ENCODE measurements around the gene SH3D19.

SH3D19 gene

GRCh38 chr4:151358266-151358665 is 32.9 kb upstream of the SH3D19 start:
- H3K27me3 ChIP-seq (ENCODE audit: insufficient read depth, low read length, poor library complexity, severe bottlenecking): no peaks in the 10 kb centered on the region
- H3K79me2 ChIP-seq (ENCODE audit: insufficient read depth, low read length): no peaks in the 10 kb centered on the region
- H3K4me3 ChIP-seq (ENCODE audit: low read length, poor library complexity, severe bottlenecking): no peak overlapping the region
- no peak overlapping the region for H2AFZ ChIP-seq (ENCODE audit: low read length)
- H3K4me1 ChIP-seq (ENCODE audit: insufficient read depth, low read length, poor library complexity, severe bottlenecking): no peaks in the 10 kb centered on the region
- H3K9me3 ChIP-seq (ENCODE audit: insufficient read depth, low read depth, low read length): no peaks in the 10 kb centered on the region
- H3K9me2 ChIP-seq (replicated peaks; ENCODE audit: low read depth, low read length): no peaks in the 10 kb centered on the region
- H3K36me3 ChIP-seq (ENCODE audit: insufficient read depth, low read length): no peaks in the 10 kb centered on the region
- no peaks in the 10 kb centered on the region for H4K20me1 ChIP-seq (ENCODE audit: insufficient read depth, low read length, poor library complexity, severe bottlenecking)
- no peak overlapping the region for H3K4me2 ChIP-seq (ENCODE audit: low read depth, low read length, poor library complexity, severe bottlenecking)
- no peak for TF ChIP-seq CTCF (conservative IDR thresholded peaks at IDR 0.05; ENCODE audit: low read length)
- TF ChIP-seq EZH2phosphoT487 (IDR thresholded peaks at IDR 0.05; ENCODE audit: borderline replicate concordance): no peak
- H3K9ac ChIP-seq (ENCODE audit: low read depth, low read length, poor library complexity, severe bottlenecking): no peak overlapping the region
- H3F3A ChIP-seq (ENCODE audit: low read depth): no peaks in the 10 kb centered on the region

DNA sequence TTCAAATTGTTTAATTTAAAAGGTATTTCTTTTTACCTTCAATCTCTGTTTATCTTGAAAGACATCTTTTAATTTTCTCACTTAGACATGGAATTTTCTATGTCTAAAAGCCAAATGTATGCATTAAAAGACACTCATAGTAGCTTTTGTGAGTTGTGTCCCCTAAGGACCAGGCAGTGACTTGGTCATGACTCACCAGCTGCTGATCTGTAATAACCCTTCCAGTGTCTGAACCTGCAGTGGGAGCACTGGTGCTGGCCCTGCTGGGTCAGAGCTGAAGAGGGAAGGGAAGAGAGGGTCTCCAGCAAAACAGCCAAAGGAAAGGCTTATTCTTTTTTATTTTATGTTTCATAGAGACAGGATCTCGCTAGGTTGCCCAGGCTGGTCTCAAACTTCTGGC is 31.1 kb upstream of the SH3D19 start:
- TF ChIP-seq CTCF (conservative IDR thresholded peaks at IDR 0.05; ENCODE audit: low read length) (no peak), EZH2phosphoT487 (IDR thresholded peaks at IDR 0.05; ENCODE audit: borderline replicate concordance) (no peak)
- no peaks in the 10 kb centered on the region for H3K9me3 ChIP-seq (ENCODE audit: insufficient read depth, low read depth, low read length)
- no peak overlapping the region for H3K4me3 ChIP-seq (ENCODE audit: low read length, poor library complexity, severe bottlenecking)
- no peaks in the 10 kb centered on the region for H3K9me2 ChIP-seq (replicated peaks; ENCODE audit: low read depth, low read length)
- H3K9ac ChIP-seq (ENCODE audit: low read depth, low read length, poor library complexity, severe bottlenecking): no peak overlapping the region
- no peaks in the 10 kb centered on the region for H3K79me2 ChIP-seq (ENCODE audit: insufficient read depth, low read length)
- no peaks in the 10 kb centered on the region for H3K36me3 ChIP-seq (ENCODE audit: insufficient read depth, low read length)
- H3F3A ChIP-seq (ENCODE audit: low read depth): no peaks in the 10 kb centered on the region
- H4K20me1 ChIP-seq (ENCODE audit: insufficient read depth, low read length, poor library complexity, severe bottlenecking): no peaks in the 10 kb centered on the region
- no peak overlapping the region for H2AFZ ChIP-seq (ENCODE audit: low read length)
- H3K4me2 ChIP-seq (ENCODE audit: low read depth, low read length, poor library complexity, severe bottlenecking): no peak overlapping the region
- no peaks in the 10 kb centered on the region for H3K27me3 ChIP-seq (ENCODE audit: insufficient read depth, low read length, poor library complexity, severe bottlenecking)
- H3K4me1 ChIP-seq (ENCODE audit: insufficient read depth, low read length, poor library complexity, severe bottlenecking): no peaks in the 10 kb centered on the region

DNA sequence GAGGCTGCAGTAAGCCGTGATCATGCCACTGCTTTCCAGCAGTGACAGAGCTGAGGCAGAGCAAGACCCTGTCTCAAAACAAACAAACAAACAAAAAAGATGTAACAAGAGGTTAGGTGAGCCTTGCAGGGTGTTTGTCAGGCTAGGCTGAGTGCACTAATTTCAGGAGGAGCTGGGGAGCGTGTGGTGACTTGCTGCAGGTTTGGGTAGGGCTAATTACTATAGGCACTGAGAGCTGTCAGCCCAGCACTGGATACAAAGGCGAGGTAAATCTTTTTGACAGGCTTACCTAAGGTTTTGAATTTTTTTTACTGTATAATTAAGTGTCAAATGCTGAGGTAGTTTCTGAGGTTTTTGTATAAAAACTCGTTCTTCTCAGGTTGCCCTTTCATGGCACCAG is 29.8 kb upstream of the SH3D19 start:
- no peaks in the 10 kb centered on the region for H4K20me1 ChIP-seq (ENCODE audit: insufficient read depth, low read length, poor library complexity, severe bottlenecking)
- no peaks in the 10 kb centered on the region for H3K9me3 ChIP-seq (ENCODE audit: insufficient read depth, low read depth, low read length)
- no peaks in the 10 kb centered on the region for H3K4me1 ChIP-seq (ENCODE audit: insufficient read depth, low read length, poor library complexity, severe bottlenecking)
- H2AFZ ChIP-seq (ENCODE audit: low read length): no peak overlapping the region
- no peaks in the 10 kb centered on the region for H3K36me3 ChIP-seq (ENCODE audit: insufficient read depth, low read length)
- no peak overlapping the region for H3K9ac ChIP-seq (ENCODE audit: low read depth, low read length, poor library complexity, severe bottlenecking)
- no peak overlapping the region for H3K4me2 ChIP-seq (ENCODE audit: low read depth, low read length, poor library complexity, severe bottlenecking)
- H3F3A ChIP-seq (ENCODE audit: low read depth): no peaks in the 10 kb centered on the region
- TF ChIP-seq CTCF (conservative IDR thresholded peaks at IDR 0.05; ENCODE audit: low read length) (no peak), EZH2phosphoT487 (IDR thresholded peaks at IDR 0.05; ENCODE audit: borderline replicate concordance) (no peak)
- no peaks in the 10 kb centered on the region for H3K9me2 ChIP-seq (replicated peaks; ENCODE audit: low read depth, low read length)
- no peaks in the 10 kb centered on the region for H3K79me2 ChIP-seq (ENCODE audit: insufficient read depth, low read length)
- H3K27me3 ChIP-seq (ENCODE audit: insufficient read depth, low read length, poor library complexity, severe bottlenecking): no peaks in the 10 kb centered on the region
- no peak overlapping the region for H3K4me3 ChIP-seq (ENCODE audit: low read length, poor library complexity, severe bottlenecking)

Measured in Loucy (cell line).